NCI-H1092 treated with DMSO at 0.1 percent for 48 hours (cell line): ENCODE measurements around the gene TSPAN9.

Source experiments
- DNase-seq: peaks from one replicate; lab custom pipeline; 2025; lab: John Stamatoyannopoulos, UW

The TSPAN9 gene

DNA sequence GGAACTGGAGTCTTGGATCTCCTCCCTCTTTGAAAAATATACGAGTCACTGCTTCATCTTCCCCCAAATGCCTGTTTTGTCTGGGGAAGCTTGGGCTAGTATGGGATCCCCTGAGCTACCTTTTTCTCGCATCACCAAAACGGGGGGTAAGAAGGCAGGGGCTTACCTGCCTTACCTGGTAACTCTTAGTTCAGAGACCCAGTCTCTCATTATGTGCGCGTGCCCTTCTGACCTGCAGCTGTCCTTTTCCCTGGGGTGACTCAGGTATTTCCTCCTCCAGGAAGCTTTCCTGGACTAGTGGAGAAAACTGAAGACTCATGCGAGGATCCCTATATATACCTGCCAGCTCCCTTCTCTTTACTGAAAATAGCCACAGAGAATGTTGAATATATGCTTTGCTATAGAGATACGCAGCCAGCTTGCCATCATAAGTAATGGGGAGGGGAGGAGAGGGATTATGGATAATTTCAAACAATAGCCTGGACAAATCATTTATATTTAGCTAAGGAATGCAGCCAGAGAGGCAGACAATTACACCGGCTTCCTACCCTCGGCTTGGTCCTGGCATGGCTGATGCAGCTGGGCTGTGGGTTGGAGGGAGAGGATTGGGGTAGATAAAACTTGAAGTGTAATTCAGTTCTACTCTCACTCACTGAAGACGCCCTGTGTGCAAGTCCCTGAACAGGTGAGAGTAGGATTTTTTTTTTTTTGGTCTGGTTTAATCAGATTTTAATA is 1.1 kb downstream of the TSPAN9 start:
- no peak for DNase-seq

- no peak for DNase-seq
Observed at GRCh38 chr12:3081091-3081490, 3.9 kb downstream of the TSPAN9 start.

DNA sequence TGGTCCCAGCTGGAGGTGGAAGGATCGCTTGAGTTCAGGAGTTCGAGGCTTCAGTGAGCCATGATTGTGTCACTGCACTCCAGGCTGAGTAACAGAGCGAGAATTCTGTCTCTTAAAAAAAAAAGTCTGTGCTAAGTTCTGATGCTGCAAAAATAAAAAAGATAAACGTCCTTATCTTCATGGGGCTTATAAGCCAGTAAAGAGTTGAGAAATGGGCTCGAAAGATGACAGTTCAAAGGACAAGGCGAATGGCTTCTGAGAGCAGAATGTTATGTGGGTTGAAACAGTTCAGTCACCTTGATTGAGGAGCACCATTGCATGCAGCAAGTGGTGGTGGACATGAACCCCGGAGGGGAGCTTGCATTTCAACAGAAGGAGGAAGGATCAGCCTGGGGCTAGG is 4.7 kb downstream of the TSPAN9 start:
- DNase-seq = no peak

DNA sequence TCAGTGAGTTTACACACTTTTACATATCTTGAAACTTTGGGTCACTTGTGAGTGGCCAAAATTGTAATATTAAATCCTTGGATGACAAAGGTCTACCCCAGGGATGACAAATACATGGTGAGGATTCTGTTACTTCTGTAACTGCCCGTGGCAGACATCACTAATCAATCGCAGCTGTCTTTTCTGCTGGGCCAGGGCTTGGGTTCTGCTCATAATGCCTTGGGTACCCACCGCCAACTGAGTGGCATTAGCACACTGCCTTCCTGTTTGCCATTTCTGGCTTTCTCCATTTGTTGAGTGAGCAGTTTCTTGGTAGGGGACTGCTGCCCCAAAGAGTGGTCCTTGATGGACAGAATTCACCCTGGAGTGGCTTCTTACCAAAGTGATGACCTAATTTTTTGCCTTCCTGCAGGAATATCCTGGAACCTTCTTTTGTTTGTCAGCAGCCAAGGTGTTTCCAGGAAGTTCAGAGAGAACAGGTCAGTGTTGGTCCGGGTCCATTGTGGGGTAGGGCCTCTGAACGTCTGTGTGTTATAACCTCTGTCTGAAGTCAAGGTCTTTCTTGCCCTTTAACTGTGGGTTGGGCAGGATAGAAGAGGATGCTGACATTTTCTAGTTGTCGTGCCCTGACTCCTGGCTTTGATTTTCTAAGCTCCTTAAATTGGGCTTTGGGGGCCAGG is 6.2 kb downstream of the TSPAN9 start:
- no peak for DNase-seq

GRCh38 chr12:3083921-3084347 is 6.8 kb downstream of the TSPAN9 start:
- DNase-seq = no peak

DNA sequence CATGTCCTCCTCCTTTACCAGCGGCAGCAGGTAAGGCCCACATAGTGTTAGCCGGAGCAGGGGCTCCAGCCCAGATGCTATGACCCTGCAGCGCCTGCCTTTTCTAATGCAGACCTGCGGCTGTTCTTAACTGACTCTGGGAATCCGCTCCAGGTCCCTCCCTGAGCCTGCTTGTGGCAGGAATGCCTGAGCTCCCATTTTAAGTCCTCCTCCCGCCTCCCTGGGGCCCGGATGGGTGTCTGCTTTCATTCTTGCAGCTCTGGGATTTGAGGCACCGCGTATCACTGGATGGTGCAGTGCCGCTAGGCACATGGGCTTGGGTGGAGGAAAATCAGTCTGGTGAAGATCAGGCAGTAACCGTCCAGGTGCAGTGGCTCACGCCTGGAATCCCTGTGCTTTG is 7.6 kb downstream of the TSPAN9 start:
- DNase-seq = no peak

DNA sequence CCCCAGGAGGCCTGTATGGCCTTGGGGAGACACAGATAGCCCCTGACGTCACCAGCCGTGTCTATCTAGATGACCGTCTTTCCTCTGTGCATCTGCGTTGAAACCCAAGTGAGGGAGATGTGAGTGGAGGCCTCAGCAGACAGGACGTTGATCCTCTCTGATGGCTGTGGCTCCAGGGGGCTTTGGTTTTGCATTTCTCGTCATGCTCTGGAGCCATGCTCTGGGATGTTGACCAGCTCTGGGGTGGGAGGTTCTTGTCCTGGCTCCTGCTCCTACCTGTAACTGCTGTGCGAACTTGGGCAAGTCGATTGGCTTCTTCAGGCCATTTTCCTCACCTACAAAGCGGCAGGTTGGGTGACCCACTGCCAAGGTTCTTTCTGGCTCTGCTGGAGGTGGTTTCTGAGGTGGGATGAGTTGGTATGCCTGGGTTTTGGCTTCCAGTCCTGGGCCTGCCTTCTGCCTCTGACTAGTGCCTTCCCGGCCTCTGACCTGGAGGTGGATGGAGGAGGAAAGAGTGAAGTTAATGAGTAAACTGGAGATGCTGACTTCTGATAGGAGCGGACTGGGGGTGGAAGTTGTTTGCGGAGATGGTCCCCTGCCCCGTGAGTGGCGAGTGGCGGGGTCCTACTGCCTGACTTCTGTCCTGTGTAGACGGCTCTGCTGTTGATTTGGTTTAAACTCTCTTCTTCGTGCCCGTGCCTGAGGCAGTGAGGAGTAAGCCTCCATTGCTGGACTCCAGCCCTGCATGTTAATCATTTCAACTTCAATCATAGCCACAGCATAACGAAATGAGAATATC is 8.4 kb downstream of the TSPAN9 start:
- DNase-seq = no peak

DNA sequence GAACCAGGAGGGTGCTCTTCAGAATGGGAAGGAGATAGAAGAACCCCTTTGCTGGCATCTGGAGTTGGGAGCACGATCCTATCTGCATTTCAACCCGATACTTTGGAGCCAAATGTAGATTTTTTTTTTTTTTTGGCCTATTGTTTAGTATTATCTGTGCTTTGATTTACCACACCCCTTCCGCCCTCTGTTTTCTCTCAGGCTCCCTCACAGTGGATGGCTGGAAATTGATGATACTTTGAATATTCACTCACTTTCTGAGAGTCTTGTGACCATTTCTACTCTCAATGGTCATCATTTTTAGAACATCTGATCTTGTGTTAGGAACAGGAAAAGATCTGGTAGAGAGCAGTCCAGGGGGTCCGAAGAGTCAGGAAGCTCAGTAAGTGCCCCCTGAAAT is 9.0 kb downstream of the TSPAN9 start:
- DNase-seq = no peak

DNA sequence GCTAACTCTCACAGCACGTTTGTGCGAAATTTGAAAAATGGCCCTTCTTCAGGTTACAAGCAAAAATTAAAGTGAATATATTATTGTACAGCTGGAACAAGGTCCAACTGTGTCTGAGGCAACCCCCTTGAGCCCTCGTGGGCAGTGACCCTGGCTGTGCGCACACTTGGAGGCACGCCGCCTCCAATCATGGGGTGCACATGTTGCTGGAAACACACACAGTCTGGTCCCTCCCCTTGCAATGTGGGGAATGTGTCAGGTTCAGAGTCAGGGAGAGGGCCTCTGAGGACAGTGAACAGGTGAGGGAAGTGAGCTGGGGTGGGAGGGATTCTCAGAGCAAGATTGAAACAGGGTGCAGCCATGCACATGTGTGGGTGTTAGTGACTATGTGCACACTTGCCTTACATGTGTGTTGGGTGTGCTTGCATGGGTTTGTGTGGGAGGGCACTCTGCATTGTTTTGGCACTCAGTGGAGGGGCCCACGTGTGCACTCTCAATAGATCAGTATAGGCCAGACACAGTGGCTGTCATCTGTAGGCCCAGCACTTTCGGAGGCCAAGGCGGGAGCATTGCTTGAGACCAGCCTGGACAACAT is 9.6 kb downstream of the TSPAN9 start:
- DNase-seq = no peak

DNA sequence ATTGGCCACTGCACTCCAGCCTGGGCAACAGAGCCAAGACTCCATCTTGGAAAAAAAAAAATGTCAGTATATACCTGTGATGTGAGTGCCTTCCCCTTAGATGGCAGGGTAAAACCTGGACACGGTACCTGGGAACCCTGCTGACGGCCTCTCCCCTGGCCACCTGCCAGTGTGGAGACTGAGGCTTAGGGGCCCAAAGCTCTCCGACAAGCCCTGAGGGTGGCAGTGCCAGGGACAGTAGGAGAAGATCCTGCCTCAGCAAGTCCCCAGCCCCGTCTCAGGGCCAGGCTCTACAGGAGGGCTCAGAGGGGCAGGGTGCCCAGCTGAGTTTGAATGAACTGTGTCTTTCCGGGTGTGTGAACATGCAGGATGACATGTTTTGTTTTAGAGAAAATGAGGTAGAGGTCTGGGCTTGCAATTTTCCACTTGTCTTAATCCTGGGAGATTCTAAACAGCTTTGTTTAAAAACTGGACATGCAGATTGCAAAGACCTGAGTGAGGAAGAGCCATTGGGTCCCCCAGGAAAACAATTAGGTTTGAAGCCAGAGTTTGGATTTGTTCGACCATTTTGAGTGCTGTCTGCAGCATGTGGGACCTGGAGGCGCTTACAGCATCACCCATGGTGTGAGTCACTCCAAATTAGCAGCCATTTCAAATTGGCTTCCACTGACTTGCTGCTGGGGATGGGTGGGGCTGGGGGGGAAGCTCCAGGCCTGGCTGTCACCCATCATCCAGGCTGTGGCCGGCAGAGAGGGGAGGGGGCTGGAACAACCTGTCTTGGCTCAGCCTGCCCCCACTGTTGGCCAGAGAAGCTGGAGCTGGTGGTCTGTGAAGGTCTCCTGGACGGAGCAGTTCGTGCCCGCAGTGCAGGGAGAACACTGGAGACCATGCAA is 10.8 kb downstream of the TSPAN9 start:
- no peak for DNase-seq

DNA sequence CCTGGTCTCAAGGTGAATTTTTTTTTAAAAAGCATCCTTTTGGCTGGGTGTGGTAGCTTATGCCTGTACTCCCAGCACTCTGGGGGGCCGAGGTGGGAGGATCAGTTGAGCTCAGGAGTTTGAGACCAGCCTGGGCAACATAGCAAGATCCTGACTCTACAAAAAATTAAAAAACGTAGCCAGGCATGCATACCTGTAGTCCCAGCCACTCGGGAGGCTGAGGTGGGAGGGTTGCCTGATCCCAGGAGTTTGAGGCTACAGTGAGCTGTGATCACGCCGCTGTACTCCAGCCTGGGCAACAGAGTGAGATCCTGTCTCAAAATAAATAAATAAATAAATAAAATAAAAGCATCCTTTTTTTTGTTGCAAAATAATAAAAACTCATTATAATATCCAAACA is 12.4 kb downstream of the TSPAN9 start:
- DNase-seq = no peak

DNA sequence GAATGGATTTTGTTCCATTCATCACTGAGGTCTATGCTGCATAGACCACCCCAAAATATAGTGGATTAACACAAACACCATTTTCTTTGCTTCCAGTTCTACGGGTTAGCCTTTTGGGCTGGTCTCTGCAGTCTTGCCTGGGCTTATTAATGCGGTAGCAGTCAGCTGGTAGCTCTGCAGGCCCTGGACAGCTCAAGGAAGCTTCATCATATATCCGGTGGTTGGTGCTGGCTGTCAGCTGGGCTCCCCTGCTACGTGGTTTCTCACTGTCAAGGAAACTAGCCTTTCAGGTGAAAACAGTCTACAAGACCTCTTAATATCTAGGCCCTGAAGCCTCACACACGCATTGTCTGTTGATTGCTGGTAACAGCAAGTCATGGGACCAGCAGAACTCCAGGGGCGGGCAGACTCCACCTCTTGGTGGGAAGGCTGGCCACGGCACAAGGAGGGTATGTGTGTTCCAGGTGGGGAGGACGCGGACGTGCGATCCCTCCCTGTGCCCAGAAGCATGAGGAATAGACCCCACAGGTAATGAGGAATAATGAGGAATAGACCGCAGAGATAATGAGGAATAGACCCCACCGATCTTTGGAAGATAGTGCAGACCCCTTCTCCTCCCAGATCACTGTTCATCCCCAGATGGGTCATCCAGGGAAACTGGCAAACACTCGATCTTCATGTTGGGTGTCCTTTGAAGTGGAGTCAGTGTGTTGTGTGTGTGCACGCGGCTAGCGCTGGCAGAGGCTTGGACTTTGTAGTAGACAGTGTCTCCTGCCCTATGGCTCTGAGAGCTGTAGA is 13.3 kb downstream of the TSPAN9 start:
- DNase-seq = no peak

DNA sequence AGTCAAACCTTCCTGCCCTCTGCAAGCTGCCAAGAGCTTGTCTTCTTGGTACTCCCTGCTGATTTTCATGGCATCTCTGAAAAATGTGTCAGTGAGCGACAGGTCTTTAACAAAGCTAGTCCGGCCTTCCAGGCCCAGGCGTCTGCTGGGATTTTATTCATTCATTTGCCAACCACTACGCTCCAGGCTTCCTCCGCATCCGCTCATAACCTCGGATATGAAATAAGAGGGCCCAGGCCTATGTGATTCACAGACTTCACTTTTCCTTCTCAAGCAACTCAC is 13.8 kb downstream of the TSPAN9 start:
- DNase-seq = no peak

GRCh38 chr12:3091382-3092241 is 14.4 kb downstream of the TSPAN9 start:
- no peak for DNase-seq

DNA sequence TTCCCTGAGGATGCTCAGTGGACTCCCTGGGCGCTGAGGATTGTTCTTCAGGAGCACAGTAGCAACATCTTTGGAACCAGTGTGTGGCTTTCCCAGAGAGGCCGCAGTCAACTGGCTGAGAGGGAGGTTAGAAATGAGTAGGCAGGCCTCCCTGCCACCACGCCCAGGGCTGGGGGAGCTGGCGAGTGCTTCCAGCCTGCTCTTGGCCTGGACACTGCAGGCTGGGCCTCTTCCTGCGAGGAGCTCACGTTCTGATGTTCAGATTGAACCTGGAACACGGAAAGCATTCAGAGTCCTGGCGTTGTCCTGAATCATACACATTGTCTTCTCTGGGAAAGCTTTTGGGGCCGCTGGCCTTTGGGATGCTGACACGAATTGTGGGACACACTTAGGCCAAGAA is 15.6 kb downstream of the TSPAN9 start:
- DNase-seq = no peak

GRCh38 chr12:3097186-3097804 is 20.1 kb downstream of the TSPAN9 start:
- no peak for DNase-seq

DNA sequence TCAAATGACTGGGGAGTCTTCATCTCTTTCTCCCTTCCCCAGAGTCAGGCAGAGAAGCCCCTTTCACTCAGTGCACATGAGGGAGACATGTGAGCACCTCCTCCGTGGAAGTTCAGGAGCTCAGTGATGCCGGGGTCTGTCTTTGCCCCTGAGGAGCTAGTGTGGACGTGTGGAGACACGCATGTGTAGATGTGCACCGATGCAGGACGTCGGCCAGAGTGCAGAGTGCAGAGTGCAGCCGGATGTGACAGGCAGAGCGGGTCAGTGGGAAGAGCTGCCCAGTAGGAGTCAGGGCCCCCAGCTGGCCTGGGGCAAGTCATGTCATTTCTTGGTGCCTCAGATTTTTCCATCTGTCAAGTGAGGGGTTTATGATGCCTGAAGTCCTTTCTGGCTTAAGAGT is 20.7 kb downstream of the TSPAN9 start:
- DNase-seq = no peak

DNA sequence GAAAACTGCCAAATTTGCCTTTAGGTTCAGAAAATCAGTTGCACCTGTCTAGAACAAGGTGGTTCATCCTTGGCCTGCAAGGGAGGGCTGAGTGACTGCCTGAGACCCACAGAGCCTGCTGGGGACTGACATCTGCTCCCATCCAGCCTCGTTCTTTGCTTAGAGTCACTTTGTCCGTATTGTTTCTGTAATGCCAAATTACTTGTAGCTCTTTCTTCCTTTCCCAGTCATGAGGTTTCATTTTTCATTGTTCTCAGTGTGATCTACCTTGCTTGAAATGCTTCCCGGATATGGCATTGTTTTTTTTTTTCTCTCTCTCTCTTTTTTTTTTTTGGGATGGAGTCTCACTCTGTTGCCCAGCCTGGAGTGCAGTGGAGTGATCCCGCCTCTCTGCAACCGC is 21.3 kb downstream of the TSPAN9 start:
- DNase-seq = no peak

GRCh38 chr12:3099146-3099545 is 22.0 kb downstream of the TSPAN9 start:
- DNase-seq = no peak
